ENCODE results near the gene SHOC2.

DNA sequence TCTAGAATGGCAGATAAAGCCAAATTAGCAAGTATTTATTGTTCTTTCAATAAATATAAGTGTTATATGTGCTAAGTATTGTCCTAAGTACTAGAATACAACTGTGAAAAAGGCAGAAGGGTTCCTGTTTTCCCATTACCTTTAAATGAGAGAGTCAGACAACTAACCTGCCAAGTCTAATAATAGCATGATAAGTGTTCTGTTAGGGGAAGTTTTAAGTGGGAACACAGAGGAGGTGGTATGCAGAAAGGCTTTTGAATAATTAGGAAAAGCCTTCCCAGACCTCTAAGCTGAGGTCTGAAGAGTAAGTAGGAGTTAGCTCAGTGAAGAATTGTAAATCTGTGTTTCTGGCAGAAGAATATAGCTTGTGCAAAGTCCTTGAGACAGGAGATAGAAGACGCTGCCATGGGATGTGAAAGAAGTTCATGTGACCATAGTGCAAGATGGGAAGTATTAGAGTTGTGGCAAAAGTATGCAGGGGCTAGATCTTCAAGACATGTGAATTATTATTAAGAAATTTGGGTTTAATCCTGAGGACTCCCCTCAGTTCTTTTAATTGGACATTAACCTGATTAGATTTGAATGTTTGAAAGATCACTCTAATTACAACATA lies 12.5 kb downstream of the SHOC2 start:
- TF ChIP-seq EZH2 (IDR thresholded peaks at IDR 0.05; ENCODE audit: low read length, missing control alignments) = no peak
- TF ChIP-seq, protein P1, sequence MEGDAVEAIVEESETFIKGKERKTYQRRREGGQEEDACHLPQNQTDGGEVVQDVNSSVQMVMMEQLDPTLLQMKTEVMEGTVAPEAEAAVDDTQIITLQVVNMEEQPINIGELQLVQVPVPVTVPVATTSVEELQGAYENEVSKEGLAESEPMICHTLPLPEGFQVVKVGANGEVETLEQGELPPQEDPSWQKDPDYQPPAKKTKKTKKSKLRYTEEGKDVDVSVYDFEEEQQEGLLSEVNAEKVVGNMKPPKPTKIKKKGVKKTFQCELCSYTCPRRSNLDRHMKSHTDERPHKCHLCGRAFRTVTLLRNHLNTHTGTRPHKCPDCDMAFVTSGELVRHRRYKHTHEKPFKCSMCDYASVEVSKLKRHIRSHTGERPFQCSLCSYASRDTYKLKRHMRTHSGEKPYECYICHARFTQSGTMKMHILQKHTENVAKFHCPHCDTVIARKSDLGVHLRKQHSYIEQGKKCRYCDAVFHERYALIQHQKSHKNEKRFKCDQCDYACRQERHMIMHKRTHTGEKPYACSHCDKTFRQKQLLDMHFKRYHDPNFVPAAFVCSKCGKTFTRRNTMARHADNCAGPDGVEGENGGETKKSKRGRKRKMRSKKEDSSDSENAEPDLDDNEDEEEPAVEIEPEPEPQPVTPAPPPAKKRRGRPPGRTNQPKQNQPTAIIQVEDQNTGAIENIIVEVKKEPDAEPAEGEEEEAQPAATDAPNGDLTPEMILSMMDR (conservative IDR thresholded peaks at IDR 0.05 in 1 of 2, IDR thresholded peaks at IDR 0.05 in 1 of 2; ENCODE audit: low read depth in 1 of 2, low read length in 2 of 2) = no peak
